ENCODE measurements around the gene CCDC106.
A peak's percentile ranks its signal among the peaks of the same experiment; 100 is the strongest.

Gene CCDC106

GRCh38 chr19:55671054-55671378, 23.0 kb downstream of the CCDC106 start:
- no peak for DNase-seq

GRCh38 chr19:55672418-55672817, 24.4 kb downstream of the CCDC106 start:
- DNase-seq = no peak

DNA sequence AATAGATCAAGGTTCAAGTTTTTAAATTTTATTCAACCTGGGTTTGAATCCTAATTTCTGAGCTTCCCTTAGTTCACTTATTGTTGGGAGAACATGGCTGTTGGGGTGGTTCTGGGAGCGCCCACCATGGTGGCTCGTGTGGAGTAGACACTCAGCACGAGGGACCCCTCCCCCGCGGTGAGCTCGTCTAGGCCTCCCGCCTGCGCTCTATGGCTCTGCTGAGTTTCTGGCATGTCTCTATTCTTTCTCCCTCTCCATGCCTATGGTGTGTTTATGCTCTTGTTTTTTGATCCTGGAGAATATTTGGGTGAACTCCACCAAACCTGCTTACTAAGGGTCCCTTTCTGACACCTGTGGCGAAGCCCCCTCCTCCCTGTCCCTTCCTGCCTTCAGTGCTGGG, 25.5 kb downstream of the CCDC106 start:
- no peak for DNase-seq

GRCh38 chr19:55673889-55674288, 25.9 kb downstream of the CCDC106 start:
- no peak for DNase-seq

- DNase-seq = no peak
These were observed 26.4 kb downstream of the CCDC106 start for GRCh38 chr19:55674459-55674840.

DNA sequence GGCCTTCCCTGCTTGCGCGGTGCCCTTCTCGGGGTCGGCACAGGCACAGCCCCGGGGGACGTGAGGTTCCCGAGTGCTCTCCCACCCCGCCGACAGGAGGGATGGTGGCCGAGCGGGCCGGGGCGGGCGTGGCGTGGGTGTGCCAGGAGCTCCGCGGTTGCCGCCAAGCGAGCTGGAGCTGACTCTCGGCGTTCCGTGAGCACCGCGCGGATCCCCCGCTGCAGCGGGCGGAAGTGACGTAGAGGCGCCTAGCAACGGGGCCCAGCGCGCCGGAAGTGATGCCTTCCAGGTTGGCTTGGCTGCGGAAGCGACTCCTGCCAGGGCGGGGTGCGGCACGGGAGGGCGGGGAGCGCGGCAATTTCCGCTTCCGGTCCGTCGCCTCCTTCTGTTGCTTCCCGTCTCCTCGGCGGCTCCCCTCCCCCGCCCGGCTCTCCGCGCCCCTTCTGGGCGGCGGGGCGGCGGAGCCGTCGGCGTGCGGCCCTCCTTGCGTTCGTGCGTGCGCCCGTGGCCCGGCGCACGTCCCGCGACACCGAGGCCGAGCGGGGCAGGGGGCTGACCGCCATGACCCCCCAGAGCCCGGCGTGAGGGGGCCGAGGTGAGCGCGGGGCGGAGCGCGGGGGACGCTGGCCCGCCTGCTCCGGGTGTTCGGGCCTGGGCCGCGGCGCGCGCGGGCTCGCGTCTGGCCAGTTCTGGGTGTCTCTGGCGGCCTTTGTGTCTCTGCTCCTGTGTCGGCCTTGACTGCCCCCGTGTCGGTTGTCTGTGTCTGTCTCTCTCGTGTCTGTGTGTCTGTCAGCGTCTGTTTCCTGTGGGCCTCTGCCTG, 27.0 kb downstream of the CCDC106 start, which contains the start of gene EPN1:
TSS of gene EPN1 (plus strand) at position 386 of the 820 bp plus-strand sequence. CDS start 3,402 bp downstream, outside the sequence.
- DNase-seq = peak; percentile 98

DNA sequence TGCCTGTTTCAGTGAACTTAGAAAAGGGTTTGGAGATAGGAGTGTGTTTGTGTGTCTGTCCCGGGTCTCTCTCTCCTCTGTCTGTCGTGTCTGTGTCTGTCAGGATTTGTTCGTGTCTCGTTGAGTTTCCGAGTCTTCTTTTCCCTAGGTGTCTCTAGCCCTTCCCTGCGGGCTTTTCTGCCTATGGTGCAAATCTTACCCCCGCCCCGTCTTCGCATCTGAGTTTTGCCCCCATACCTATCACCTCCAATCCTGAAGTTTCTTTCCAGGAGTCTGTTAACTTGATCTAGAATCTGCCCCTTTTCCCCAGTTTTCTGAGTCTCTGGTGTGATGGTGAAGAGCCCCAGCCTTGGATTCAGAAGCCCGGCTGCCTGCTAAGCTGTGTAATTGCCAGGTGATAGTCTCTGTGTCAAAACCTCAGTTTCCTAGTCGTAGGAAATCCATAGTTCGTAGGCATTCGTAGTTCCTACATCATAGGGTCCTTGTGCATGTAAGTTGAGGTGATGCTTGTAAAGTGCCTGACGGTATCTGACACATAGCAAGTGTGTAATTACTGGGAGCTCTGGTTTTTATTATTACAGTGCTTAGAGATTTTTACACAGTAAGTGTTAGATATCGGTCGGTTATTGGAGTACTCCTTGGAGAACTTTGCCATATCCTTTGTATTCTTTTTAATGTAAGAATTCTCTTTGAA, 27.8 kb downstream of the CCDC106 start:
- DNase-seq = no peak

DNA sequence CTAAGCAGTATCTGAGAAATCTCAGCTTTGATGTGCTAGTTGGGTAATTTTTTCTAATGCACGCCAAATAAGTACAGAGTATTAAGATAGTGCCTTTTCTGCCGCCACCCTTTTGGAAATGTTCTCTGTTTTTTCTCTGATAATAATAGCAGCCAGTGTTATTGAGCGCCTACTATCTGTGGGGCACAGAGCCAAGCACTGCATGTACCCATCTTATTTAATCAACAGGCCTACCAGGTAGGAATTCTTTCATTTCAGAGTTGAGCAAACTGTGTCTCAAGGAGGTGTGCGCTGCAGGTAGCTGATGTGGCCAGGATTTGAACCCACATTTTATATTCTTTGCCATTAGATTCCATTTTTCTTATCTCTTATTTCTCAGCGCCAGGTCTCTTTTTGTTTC, 28.4 kb downstream of the CCDC106 start:
- DNase-seq = no peak

DNA sequence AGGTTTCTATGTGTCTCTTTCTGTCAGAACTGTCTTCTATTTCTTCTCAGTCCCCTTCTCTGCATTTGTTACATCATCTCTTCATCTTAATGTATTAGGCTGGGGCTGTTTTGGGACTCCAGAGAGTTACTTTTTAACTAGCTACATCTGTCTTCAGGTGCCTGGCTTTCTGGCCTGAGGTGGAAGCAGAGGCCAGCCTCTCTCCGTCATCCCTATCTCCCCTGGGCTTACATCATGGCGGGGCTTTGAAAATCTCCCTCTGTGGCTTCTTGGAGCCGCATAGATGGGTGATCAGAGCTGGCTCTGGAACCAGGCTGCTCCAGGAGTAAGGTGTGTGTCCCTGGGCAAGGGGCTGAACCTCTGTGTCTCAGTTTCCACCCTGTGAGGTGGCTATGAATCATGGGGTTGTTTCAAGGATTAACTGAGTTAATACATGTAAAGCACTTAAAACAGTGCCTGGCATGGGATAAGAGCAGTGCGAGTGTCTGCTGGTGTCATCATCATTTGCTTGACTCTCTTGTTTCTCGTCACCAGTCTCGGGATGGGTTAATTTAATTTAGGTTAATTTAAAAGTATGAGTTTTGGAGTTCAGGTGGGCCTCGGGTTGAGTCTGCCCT, 29.0 kb downstream of the CCDC106 start:
- DNase-seq = no peak

GRCh38 chr19:55677572-55678028, 29.6 kb downstream of the CCDC106 start:
- no peak for DNase-seq

DNA sequence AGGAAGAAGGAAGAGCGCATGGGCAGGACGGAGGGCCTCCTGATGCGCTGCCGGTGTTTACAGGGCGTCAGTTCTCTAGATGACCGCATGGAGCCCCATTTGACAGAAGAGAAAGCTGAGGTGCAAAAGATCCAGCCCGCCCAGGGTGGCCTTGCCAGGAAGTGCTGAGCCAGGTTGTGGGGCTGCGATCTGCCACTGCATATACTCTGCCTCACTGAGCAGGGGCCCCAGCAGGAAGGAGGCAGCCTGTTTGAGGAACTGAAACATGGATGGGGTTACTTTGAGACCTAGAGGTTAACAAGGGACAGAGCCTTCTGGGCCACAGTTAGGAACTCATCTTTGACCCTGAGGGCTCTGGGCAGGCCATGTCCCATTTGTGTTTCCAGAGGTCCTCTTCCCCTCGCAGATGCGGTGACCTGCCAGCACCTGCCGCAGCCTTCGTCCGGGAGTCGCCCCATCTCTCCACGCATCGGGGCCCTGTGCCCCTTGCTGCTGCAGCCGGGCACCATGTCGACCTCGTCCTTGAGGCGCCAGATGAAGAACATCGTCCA, 30.2 kb downstream of the CCDC106 start:
- no peak for DNase-seq

DNA sequence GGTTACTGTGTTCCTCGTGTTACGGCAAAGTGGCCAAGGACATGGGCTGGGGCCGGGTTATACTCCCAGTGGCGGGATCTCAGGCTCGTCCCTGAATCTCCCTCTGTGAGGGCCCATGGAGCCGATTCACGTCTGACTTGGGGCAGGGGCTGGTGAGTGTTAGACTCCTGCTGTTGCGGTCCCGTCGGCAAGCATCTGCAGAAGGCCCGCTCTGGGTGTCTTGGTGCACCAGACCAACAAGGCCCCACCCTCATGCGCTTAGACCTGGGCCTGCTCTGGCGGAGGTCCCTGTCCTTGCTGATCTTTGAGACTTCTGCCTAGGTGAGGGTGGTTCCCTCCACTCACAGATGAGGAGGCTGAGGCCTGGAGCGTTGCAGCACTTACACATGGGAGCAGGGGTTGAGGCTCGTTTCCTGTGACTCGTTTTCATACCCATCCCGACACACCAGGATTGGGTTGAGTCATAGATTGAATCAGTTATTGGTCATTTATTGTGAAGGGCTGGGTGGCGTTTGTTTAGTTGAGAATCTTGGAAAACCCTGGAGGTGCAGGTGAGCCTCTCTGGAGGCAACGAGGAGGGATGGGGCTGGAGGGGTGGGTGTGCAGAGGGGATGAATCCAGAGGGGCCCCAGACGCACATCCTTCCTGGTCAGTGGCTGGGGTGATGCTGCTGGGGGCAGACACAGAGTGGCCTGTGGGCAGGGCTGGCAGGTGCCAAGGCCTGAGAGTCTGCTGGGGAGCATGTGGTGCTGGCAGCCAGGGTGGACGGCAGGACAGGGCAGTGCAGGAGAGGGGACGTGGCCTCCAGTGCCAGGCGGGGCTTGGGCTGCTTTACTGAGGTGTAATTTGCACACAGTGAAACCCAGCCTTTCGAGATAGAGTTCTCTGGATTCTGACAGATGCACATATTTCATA, 31.6 kb downstream of the CCDC106 start:
- no peak for DNase-seq

DNA sequence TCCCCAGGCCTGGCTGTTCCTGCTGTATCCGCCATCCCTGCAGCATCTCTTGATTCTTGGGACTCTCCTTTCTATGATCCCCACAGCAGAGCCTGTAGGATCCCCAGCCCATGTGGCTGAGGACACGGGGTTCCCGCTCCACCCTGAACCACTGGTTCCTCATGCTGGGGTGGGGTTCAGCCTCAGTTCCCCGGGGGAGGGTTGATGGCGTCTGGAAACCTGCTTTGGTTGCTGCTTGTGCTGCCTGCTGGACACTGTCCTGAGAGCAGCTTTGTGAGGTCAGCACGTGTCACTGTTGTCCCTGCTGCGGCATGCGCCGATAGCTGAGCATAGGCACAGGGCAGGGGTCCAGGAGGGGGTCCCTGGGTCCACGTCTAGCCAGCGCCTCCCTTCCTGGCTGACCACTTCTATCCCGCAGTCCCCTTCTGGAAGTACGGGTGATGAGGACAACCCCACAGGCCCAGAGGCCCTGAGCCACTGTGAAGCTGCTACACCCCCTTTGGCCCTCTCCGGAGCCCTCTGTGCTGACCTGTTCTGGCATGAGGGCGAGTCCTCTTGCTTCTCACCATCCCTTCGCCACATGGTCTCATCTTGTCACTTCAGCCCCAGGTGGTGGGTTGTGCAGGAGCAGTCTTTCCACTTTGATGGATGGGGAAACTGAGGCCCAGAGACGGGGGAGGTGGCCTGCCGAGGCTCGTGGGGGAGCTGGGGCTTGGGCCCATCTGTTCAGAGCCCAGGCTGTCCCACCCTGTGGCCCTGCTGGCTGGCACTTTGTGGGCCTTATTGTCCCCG, 32.5 kb downstream of the CCDC106 start:
- no peak for DNase-seq

GRCh38 chr19:55681131-55682092, 33.4 kb downstream of the CCDC106 start:
- DNase-seq = no peak

- DNase-seq = no peak
These were observed 35.6 kb downstream of the CCDC106 start for GRCh38 chr19:55683449-55684261.

- DNase-seq = no peak
These were observed 37.1 kb downstream of the CCDC106 start for GRCh38 chr19:55684946-55685681.

DNA sequence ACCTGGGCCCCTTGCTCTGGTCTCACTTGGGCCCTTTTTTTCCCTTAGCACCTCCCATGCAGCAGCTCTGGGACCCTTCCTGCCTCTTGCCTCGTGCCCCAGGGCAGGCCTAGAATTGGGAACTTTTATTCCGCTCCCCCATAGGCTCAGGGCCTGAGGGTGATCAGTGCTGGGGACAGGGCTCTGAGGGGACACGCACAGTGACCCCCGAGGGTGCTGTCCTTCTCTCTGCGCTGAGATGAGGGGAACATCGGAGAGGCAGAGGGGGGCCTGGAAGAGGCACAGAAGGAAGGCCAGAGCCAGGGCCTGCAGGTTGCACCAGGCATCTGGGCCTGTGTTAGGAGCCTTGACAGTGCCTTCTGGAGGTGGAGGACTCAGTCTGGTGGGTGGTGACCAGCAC, 37.8 kb downstream of the CCDC106 start:
- no peak for DNase-seq

GRCh38 chr19:55686311-55687050, 38.5 kb downstream of the CCDC106 start:
- DNase-seq = no peak
